Stimulated activated CD8-positive, alpha-beta memory T cell treated with anti-CD3 and anti-CD28 coated beads, Interleukin-15, amount 100 ng/mL, for 48 hours (primary cell): Measurements from ENCODE around the gene ATXN1.

Experiments
- DNase-seq, 2 donors: peaks; one replicate each; pipeline ENCODE4 v3.0.0-alpha.2; 2020; ENCODE audit warnings: low read depth in 2 of 2

Gene ATXN1

DNA sequence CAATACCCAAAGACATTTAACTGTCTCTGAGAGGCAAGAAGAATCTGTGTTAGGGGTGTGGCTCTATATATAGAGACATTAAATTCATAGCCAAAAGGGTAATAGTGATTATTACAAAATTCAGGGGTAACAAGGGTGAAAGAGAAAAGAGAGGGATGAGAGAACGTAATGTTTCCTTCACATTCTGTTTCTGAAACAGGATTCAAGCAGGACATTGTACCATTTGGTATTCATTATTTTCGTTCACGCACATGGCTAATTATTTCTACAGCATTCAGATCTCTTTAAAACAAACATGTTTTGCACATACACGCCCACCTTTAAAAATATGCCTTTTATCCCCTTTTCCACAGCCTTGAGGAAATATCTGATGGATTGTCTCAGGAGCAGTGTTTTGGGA, 400.1 kb downstream of the ATXN1 start:
- DNase-seq = no peak

DNA sequence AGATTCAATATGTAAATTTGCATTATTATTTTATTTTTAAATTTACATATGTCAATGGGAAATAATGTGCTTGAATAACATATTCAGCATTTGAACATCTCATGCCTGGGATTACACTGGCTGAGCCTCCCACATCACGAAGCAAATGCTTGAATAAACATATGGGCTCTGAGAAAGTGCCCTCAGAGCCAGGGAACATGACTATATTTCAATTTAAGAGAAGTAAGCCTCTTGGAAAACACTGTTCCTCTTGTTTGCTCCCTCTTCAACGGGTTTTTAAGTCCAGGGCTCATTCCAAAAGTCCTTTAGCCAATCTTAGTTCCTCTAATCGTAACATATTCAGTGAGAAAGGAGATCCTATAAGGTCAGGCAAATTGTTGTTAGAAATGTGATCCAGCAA, 400.9 kb downstream of the ATXN1 start:
- no peak for DNase-seq

DNA sequence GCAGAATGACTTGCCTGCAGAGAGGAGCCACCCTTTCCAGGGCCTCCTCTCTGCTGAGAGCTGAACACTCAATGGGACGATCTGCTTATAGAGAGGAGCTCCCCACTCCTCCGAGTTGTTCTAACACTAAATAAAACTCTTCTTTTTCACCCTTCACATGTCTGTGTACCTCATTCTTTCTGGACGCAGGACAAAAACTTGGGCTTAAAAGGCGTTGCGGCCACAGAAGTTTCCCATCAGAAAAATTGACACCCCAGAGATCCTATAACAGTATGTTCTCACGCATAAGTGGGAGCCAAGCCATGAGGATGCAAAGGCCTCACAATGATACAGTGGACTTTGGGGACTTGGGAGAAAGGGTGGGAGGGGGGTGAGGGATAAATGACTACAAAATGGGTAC, 401.7 kb downstream of the ATXN1 start:
- no peak for DNase-seq

DNA sequence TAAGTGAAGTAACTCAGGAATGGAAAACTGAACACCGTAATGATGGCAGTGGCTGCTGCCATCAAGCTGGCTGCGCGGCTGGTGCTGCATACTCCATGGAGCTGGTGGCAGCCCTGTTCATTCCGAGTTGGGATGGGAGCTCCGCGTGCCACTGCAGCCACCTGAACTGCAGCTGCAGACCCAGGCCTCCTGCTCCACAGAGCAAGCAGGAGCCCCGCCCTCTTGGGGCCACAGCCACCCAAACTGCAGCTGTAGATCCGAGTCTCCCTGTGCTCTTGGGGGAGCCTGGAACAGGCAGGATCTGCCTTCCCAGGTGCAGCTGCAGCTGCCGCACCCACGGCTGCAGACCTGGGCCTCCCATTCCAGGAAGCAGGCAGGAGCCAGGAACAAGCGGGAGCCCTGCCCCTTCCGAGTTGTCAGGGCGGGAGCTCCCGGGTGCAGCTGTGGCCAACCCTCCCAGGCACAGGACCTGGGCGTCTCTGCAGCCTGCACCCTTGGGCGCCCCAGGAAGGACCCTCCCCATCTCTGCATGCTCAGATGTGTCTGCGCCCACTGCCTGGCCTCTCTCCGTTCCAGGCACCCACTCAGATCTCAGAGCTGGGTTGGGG, 402.6 kb downstream of the ATXN1 start:
- DNase-seq = no peak

DNA sequence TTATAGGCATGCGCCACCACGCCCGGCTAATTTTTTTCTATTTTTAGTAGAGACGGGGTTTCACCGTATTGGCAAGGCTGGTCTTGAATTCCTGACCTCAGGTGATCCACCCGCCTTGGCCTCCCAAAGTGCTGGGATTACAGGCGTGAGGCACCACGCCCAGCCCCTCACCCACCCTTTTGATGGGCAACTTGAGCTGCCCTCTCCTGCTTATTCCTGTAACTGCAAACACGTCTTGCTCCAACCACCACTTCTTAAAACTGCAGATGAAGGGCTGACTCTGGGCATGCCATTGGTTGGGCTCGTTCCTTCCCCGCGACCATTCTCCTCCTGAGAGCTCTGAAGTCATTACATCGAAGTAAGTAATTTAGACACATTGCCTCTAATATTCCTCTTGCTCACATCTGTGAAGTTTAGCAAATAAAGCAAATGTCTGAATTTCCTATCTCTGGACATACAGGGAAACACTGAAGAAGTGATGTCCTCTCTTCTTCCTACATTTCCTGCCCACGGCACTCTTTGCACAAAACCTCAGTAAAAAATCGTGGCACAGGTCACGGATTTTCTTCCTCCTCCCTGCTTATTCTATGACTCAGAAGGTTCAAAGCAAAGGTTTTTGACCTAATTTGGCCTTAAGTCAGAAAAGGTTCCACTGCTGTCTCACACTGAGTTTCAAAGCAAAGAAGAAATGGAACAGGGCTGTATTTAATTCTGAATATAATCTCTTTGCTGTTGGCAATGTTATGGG, 405.4 kb downstream of the ATXN1 start:
- no peak for DNase-seq

DNA sequence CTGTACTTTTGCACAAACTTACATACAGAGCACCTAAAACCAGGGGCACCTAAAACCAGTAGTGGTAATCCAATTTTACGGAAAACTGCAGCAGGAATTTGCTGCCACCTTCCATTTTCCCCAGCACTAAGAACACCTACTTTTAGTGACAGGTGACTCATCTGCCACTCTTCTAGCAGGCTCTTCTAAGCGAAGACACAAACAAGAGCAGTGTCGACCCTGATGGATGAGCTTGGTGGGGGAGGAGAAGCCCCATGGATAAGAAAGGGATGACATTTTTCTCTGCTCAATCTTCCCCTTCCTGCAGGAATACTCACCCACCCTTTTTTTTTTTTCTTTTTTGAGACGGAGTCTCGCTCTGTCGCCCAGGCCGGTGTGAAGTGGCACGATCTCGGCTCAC, 406.0 kb downstream of the ATXN1 start:
- no peak for DNase-seq

DNA sequence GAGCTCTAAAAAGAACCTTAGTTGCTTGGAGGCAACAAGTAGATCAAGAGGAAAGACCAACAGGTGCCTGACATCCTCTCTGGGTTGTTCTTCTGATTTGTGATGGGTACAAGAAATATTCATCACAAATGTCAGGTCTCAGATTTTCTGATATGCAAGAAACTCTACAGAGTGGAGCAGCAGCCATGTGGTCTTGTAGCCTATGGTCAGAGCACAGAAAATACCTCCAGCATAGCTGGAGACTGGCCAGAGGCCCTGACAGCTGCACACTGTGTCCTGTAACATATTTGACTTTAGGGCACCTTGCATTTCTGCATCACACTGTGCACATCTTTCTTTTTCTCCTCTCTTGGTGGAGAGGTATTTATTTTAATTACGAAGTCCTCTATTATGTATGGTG, 406.6 kb downstream of the ATXN1 start:
- DNase-seq = no peak

DNA sequence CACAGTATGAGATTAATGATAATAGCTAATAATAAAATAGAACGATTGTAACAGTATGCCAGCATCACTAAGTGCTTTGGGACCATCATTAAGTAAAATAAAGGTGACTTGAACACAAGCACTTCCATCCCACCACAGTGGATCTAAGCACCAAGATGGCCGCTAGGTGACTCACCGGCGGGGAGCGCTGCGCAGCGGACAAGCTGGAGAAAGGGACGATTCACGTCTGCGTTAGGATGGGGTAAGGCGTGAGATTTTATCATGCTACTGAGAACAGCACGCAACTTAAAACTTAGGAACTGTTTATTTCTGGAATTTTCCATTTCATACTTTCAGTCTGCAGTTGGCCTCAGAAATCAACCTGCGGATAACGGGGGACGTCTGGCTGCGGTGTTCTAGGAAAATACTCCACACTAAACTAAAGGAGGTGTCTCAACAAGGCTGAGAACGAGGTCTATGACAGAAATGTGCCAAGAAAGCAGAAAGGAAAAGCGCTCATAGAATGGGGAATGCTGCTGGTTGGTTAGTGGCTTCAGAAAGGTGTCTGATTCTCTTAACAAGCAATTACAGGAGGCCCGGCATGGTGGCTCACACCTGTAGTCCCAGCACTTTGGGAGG, 408.3 kb downstream of the ATXN1 start:
- DNase-seq = no peak

DNA sequence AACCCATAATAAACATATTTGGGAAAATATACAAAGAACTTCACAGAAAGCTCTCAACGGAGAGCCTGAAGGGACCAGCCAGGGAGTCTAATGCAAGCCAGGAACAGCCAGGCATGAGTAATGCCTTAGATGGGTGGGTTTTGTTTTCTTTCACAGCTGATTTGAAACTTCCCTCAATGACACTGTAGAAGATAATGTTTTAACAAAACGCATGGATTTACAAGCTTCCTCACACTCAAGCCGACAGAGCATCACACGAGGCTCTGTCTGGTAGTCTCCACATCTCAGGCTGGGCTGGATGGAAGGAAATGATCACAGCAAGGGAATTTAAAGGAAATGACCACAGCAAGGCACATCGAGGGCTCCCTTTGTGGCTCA, 409.0 kb downstream of the ATXN1 start:
- DNase-seq = no peak

DNA sequence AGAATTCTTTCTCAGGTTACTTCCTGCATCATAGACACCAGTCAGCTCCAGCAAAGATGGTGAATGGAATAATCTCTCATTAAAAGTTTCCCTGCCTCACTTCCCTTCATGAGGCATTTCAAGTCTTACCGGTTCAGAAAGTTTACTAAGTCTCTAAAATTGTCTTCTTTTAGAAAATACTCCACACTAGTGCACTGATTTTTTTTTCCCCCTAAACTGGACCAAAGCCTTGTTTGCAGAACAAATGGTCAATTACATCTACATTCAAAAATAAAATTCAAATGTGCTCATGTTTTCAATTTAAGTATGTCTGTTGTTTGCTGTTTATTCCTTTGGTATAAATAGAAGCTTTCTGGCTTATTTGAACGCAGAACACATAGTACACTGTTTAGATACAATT, 411.7 kb downstream of the ATXN1 start:
- DNase-seq = no peak

DNA sequence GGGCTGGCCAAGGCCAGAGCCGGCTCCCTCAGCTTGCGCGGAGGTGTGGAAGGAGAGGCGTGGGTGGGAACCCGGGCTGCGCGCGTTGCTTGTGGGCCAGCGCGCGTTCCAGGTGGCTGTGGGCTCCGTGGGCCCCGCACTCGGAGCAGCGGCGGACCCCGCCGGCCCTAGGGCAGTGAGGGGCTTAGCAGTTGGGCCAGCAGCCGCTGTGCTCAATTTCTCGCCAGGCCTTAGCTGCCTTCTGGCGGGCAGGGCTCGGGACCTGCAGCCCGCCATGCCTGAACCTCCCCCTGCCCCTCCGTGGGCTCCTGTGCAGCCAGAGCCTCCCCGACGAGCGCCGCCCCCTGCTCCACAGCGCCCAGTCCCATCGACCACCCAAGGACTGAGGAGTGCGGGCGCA, 414.4 kb downstream of the ATXN1 start:
- no peak for DNase-seq

DNA sequence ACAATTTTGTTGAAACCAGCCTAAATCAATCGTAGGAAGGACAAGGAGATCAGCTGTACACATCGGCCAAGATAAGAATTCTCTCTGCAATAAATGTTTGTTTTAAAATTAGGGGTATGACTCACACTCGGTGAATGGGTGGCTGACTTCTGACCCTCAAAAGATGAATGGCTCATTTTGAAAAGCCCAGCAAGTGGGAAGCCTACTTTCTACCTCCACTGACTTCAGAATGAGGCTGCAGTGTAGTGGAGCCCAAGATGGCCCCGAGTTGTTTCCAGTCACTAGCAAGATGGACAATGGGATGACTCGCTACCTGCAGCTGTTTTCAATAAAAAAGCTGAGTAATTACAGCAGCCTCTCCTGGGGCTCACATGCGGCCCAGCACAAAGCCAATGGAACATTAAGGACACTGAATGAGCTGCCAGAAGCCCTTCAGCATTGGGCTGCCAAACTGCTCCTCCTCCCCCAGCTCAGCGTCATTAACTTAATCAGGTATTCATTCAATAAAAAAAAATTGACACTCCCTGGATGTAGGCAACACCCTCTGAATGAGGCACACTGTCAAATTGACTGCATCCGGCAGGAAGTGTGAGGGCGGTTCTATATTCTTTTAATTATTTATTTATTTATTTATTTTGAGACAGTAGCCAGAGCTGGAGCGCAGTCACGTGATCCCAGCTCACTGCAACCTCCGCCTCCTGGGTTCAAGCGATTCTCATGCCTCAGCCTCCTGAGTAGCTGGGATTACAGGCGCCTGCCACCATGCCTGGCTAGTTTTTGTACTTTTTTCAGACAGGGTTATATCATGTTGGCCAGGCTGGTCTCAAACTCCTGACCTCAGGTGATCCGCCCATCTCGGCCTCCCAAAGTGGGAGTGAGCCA, 415.6 kb downstream of the ATXN1 start:
- DNase-seq = no peak

DNA sequence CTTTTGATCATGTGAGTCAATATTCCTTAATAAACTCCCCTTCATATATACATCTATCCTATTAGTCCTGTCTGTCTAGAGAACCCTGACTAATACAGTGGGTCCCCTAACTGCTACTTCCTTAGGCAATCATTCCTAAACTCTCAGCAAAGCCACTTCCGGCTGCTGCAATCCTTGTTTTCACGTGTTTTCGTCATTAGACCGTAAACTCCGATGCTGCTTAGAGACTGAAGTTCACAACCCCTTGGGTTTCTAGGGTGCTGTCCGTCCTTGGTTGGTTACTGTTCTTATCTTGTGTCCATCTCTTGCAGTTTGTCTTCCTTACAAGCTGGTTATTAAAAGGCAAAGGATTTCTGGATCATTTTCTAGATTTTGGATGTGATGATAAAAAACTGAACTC, 416.5 kb downstream of the ATXN1 start:
- no peak for DNase-seq

DNA sequence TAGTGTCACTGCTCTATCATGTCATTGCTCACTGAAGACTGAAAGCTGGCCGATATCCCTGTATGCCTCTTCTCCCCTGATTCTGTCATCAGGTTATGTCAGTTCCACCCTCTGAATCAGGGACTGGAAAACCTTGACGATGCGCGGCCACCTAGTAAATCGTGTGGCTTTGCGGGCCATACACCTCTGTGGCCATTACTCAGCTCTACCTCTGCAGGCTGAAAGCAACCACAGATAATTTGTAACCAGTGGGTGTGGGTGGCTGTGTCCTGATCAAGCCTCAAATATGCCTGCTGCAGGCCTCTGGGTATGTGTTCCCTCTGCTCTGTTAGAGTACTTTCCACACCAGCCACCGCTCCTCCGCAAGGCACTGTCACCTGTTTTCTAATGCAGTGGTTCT, 417.7 kb downstream of the ATXN1 start:
- DNase-seq = no peak

DNA sequence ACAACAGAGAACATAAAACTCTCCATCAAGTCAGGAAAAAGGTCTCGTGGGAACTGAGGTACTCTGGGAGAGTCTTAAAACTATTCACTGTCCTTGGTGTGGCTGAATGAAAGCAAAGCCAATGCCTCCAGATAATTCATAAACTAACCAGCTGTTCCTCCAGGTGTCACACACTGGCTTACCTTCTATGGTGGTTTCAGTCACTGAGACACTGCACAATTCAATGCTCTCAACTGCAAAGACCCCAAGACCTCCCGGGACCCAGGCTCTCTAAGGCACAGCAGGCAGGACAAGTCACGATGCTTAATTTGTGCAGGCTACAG, 422.0 kb downstream of the ATXN1 start:
- no peak for DNase-seq

DNA sequence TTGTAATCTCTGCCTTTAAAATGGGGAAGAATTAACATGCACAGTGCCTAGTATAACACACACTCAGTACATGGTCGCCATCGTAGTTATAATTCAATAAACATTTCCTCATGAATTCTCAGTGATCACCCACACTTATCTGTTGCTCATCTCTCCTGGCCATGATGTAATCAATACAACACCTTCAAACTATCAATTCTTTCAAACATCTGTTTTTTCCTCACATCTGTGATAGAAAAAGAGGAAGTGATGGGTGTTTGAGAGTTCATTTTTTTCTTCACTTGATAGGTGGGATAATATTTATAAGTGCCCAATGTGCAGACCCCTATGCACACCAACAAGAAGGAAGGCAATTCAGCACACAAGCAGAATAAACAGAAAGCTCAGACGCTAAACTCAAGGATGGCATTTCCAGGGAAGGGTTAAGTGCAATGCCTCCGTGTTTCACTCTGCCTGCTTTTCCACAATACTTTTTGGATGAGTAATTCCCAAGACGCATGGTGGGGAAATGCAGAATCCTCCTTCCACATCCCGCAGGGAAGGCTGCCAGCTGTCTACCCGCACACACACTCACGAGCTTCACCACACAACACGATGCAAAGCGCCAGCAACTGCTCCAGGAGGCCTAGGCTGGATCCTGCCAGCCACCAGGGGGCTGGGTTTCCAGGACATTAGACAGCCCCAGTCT, 422.5 kb downstream of the ATXN1 start:
- no peak for DNase-seq

DNA sequence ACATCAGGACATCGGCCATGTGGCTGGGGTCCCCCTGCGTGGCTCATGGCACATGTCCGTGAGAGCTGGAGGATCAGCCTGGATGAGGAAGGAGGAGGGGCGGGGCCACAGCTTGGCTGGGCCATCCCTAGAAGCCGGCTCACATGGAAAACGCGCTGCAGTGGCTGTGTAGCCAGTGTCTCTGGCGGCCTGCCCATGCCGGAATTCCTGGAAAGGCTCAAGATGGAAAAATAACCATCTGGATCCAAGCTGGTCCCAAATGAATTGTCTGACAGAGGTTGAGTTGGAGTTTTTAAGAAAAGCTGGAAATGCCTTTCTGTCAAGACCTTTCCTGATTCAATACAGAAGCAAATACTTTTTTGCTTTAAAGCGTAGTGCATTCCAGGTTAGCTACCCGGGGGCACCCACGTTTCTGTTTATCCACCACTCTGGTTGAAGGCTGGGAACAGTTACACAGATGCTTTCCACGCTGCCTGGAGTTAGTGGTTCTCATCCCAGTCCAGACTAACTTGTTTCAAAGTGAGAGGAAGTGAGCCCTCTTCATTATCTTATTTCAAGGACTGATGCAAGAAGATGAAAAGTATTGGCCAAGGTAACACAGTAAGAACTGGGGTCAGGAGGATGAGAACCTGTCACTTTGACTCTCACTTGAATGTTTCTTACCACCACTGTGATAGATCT, 423.8 kb downstream of the ATXN1 start:
- DNase-seq = no peak

DNA sequence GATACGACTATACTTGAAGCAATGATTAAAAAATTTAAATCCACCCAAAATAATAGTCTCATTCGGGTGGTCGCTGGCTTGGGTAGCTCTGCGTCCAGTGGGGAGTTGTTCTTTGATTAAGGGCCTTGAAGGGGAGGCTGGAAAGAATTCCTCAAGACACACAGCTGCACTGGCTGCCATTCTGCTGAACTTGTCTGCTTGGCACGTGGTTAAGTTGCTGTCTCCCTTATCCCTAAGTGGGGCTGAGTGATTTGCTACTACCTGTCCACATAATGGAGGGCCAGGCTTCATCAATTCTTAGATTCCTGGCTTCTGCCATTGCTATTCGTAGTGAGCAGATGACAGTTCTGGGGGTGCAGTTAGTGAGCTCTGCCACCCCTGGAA, 424.4 kb downstream of the ATXN1 start:
- no peak for DNase-seq

DNA sequence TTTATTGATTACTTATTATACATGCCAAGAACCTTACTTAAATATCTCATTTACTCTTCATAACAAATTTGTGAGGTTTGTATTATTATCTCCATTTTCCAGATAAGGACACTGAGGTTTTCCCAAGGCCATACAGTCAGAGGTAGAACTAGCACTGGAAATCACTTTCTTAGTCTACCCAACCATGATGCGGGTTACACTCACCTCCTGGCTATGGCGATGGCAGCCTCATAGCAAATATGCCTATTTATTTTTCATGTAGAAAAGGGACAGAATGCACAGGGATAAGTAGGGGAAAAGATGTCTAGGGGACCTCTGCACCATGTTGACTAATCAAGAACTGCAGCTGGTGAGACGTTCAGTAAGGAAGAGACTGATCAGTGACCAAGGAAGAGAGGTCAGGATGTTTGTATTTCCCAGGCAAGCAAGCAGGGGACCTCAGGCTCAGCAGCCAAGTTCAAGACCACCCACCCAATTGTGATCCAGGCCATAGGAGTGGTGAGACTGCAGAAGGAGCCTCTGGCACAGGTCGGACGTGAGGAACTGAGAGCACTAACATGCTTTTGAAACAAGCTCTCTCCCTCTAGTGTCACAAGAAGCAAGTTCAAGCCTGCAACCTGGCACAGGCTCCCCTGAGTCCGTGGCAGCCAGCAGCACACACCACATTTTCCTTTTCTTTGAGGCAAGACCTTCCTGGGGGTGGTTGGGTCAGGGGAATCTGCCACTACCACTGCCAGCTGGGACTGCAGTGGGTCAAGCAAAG, 425.0 kb downstream of the ATXN1 start:
- no peak for DNase-seq

DNA sequence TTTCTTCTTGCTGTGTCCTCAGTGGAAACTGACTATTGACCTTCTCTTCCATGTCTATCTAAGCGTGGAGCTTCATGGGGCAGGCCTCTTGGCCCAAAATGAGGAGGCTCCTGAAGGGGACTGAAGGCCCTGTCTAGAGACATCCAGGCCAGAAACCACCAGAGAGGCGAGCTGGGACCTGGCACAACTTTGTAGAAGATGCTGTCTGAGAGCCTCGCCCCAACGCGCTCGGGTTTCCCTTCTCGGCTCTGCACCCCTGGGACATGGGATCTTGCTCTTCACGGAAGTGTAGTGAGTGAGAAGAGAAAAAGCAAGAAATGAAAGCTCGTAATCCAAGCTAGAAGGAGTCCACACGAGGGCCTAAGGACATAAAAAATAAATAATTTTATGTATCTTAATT, 426.1 kb downstream of the ATXN1 start:
- no peak for DNase-seq

DNA sequence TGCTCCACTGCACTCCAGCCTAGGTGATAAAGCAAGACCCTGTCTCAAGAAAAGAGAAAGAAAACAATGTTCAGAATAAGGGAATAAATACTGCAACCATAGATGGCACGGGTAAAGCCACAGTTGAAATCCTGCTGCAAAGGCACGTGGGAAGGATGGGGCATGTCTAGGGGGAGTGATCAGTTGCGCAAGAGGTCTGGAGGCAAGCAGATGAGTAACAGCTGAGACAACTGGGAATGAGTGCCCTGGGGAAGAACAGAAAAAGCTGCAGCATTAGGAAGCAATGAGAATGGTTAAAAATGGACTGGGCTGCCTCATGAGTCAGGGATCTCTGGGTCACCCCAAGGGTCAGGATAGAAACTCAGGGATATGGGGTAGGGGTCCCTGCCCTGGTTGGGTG, 426.6 kb downstream of the ATXN1 start:
- DNase-seq = no peak
